ENCODE measurements around the gene ARL6IP6. TPM values are rescaled to one million over a fixed set of nuclear protein-coding genes. Genes with fewer than 3 reads are reported as not detected.

Gene ARL6IP6
- total and polyA plus RNA-seq, 2 experiments from 2014 or later: 30.9 to 33.6 TPM

GRCh38 chr2:152682663-152683062 lies 35.8 kb upstream of the ARL6IP6 start:
- peaks cover 32% of the 10 kb centered on the region for H3K36me3 ChIP-seq (ENCODE audit: low read depth)
- H3K27me3 ChIP-seq (replicated peaks; ENCODE audit: insufficient read depth): no peaks in the 10 kb centered on the region
- no peaks in the 10 kb centered on the region for H3K4me1 ChIP-seq (ENCODE audit: insufficient read depth)
- TF ChIP-seq EZH2phosphoT487 (IDR thresholded peaks at IDR 0.05; ENCODE audit: insufficient read depth, low read depth): no peak
- TF ChIP-seq EZH2 (IDR thresholded peaks at IDR 0.05; ENCODE audit: insufficient read depth, poor library complexity, severe bottlenecking): no peak
- no peak overlapping the region for H3K4me3 ChIP-seq
- no peak overlapping the region for H2AFZ ChIP-seq
- H3K9me3 ChIP-seq (ENCODE audit: low read depth): no peaks in the 10 kb centered on the region
- WGBS, 2 experiments (ENCODE audit: low coverage in 1 of 2, low lambda C conversion rate in 2 of 2, missing lambda C conversion rate in 2 of 2): 97 to 98% methylated on average over 9 of the region's 9 CpGs
- no peaks in the 10 kb centered on the region for H3K9me2 ChIP-seq (ENCODE audit: insufficient read depth)
- no peak overlapping the region for H3K4me2 ChIP-seq (ENCODE audit: unreplicated experiment)
- H3K9ac ChIP-seq: no peak overlapping the region
- peaks cover 74% of the 10 kb centered on the region for H3K79me2 ChIP-seq (ENCODE audit: insufficient read depth)
- H3K27ac ChIP-seq: no peak overlapping the region
- no peak for DNase-seq
- in situ Hi-C loops (cut with MboI): no loop called here
- no peaks in the 10 kb centered on the region for H4K20me1 ChIP-seq (ENCODE audit: insufficient read depth)
- H3F3A ChIP-seq (ENCODE audit: insufficient read depth): no peaks in the 10 kb centered on the region

- no peak for DNase-seq
- H4K20me1 ChIP-seq (ENCODE audit: insufficient read depth): no peaks in the 10 kb centered on the region
- in situ Hi-C loops (cut with MboI): no loop called here
These were observed 35.0 kb upstream of the ARL6IP6 start for GRCh38 chr2:152683400-152683799.

GRCh38 chr2:152686321-152686720 lies 32.1 kb upstream of the ARL6IP6 start:
- peaks cover 6% of the 10 kb centered on the region; the same call in 1 of the 2 replicates for H3K36me3 ChIP-seq (ENCODE audit: low read depth)
- no peak overlapping the region for H3K4me2 ChIP-seq (ENCODE audit: unreplicated experiment)
- peaks cover 89% of the 10 kb centered on the region for H3K79me2 ChIP-seq (ENCODE audit: insufficient read depth)
- in situ Hi-C loops (cut with MboI): no loop called here
- no peak overlapping the region for H3K27ac ChIP-seq
- H3K9me3 ChIP-seq (ENCODE audit: low read depth): no peaks in the 10 kb centered on the region
- no peaks in the 10 kb centered on the region for H3K27me3 ChIP-seq (replicated peaks; ENCODE audit: insufficient read depth)
- no peaks in the 10 kb centered on the region for H3K9me2 ChIP-seq (ENCODE audit: insufficient read depth)
- TF ChIP-seq EZH2phosphoT487 (IDR thresholded peaks at IDR 0.05; ENCODE audit: insufficient read depth, low read depth) (no peak), EZH2 (IDR thresholded peaks at IDR 0.05; ENCODE audit: insufficient read depth, poor library complexity, severe bottlenecking) (no peak)
- H3K9ac ChIP-seq: no peak overlapping the region
- no peaks in the 10 kb centered on the region for H3F3A ChIP-seq (ENCODE audit: insufficient read depth)
- no peaks in the 10 kb centered on the region for H4K20me1 ChIP-seq (ENCODE audit: insufficient read depth)
- H3K4me1 ChIP-seq (ENCODE audit: insufficient read depth): no peaks in the 10 kb centered on the region
- H2AFZ ChIP-seq: no peak overlapping the region
- no peak overlapping the region for H3K4me3 ChIP-seq
- DNase-seq: no peak

More at GRCh38 chr2:152683400-152683799, 35.0 kb upstream of the ARL6IP6 start:
- Histone ChIP-seq H2AFZ (no peak overlapping the region), H3K27ac (no peak overlapping the region), H3K9me2 (ENCODE audit: insufficient read depth) (no peaks in the 10 kb centered on the region), H3K9me3 (ENCODE audit: low read depth) (no peaks in the 10 kb centered on the region), H3K36me3 (ENCODE audit: low read depth) (peaks cover 32% of the 10 kb centered on the region), H3K4me3 (no peak overlapping the region), H3K79me2 (ENCODE audit: insufficient read depth) (peaks cover 81% of the 10 kb centered on the region), H3K4me2 (ENCODE audit: unreplicated experiment) (no peak overlapping the region), H3K27me3 (replicated peaks; ENCODE audit: insufficient read depth) (no peaks in the 10 kb centered on the region), H3F3A (ENCODE audit: insufficient read depth) (no peaks in the 10 kb centered on the region), H3K4me1 (ENCODE audit: insufficient read depth) (no peaks in the 10 kb centered on the region), H3K9ac (no peak overlapping the region)
- TF ChIP-seq EZH2phosphoT487 (IDR thresholded peaks at IDR 0.05; ENCODE audit: insufficient read depth, low read depth): no peak
- TF ChIP-seq EZH2 (IDR thresholded peaks at IDR 0.05; ENCODE audit: insufficient read depth, poor library complexity, severe bottlenecking): no peak

GRCh38 chr2:152693033-152693432 lies 25.4 kb upstream of the ARL6IP6 start:
- WGBS, 2 experiments (ENCODE audit: low coverage in 1 of 2, low lambda C conversion rate in 2 of 2, missing lambda C conversion rate in 2 of 2): 97% methylated on average over 4 of the region's 4 CpGs
- in situ Hi-C loops (cut with MboI): no loop called here
- no peak overlapping the region for H2AFZ ChIP-seq
- H4K20me1 ChIP-seq (ENCODE audit: insufficient read depth): 0 out of 2 replicates have a peak, but pooled peaks cover 11% of the 10 kb centered on the region
- H3K9me3 ChIP-seq (ENCODE audit: low read depth): no peaks in the 10 kb centered on the region
- no peak overlapping the region for H3K4me2 ChIP-seq (ENCODE audit: unreplicated experiment)
- H3K9me2 ChIP-seq (ENCODE audit: insufficient read depth): no peaks in the 10 kb centered on the region
- no peak for DNase-seq
- no peak overlapping the region for H3K4me3 ChIP-seq
- peaks cover 20% of the 10 kb centered on the region; the same call in 1 of the 2 replicates for H3F3A ChIP-seq (ENCODE audit: insufficient read depth)
- no peaks in the 10 kb centered on the region for H3K27me3 ChIP-seq (replicated peaks; ENCODE audit: insufficient read depth)
- H3K9ac ChIP-seq: no peak overlapping the region
- H3K27ac ChIP-seq: no peak overlapping the region
- H3K36me3 ChIP-seq (ENCODE audit: low read depth): peaks cover 26% of the 10 kb centered on the region
- H3K4me1 ChIP-seq (ENCODE audit: insufficient read depth): peaks cover 19% of the 10 kb centered on the region
- H3K79me2 ChIP-seq (ENCODE audit: insufficient read depth): peaks cover 91% of the 10 kb centered on the region
- TF ChIP-seq EZH2 (IDR thresholded peaks at IDR 0.05; ENCODE audit: insufficient read depth, poor library complexity, severe bottlenecking): no peak
- TF ChIP-seq EZH2phosphoT487 (IDR thresholded peaks at IDR 0.05; ENCODE audit: insufficient read depth, low read depth): no peak

- peak; percentile 62 for DNase-seq
- Histone ChIP-seq H3K4me1 (ENCODE audit: insufficient read depth) (peaks cover 19% of the 10 kb centered on the region), H3K27ac (peak overlapping the region; percentile 66), H2AFZ (no peak overlapping the region), H3K9me2 (ENCODE audit: insufficient read depth) (no peaks in the 10 kb centered on the region), H4K20me1 (ENCODE audit: insufficient read depth) (0 out of 2 replicates have a peak, but pooled peaks cover 17% of the 10 kb centered on the region), H3K36me3 (ENCODE audit: low read depth) (peaks cover 21% of the 10 kb centered on the region), H3K4me3 (peak overlapping the region; percentile 38), H3K79me2 (ENCODE audit: insufficient read depth) (peaks cover 91% of the 10 kb centered on the region), H3K9ac (peak overlapping the region; percentile 21), H3K9me3 (ENCODE audit: low read depth) (no peaks in the 10 kb centered on the region), H3F3A (ENCODE audit: insufficient read depth) (peaks cover 20% of the 10 kb centered on the region; the same call in 1 of the 2 replicates), H3K4me2 (ENCODE audit: unreplicated experiment) (peak overlapping the region; percentile 16), H3K27me3 (replicated peaks; ENCODE audit: insufficient read depth) (no peaks in the 10 kb centered on the region)
- 76 to 78% methylated on average over 8 of the region's 8 CpGs for WGBS, 2 experiments (ENCODE audit: low coverage in 1 of 2, low lambda C conversion rate in 2 of 2, missing lambda C conversion rate in 2 of 2)
- no peak for TF ChIP-seq EZH2phosphoT487 (IDR thresholded peaks at IDR 0.05; ENCODE audit: insufficient read depth, low read depth)
- TF ChIP-seq EZH2 (IDR thresholded peaks at IDR 0.05; ENCODE audit: insufficient read depth, poor library complexity, severe bottlenecking): no peak
- in situ Hi-C loops (cut with MboI): no loop called here
These were observed 24.2 kb upstream of the ARL6IP6 start for GRCh38 chr2:152694161-152694661.
